Loucy (cell line): ENCODE results near the gene LYRM4.

Experiments
- H2AFZ ChIP-seq: fragments of 200-600 bp; sonication (generic); 2 replicates; pipeline ENCODE4 v1.6.0; 2016; ENCODE audit warnings: antibody characterized with exemption, mild to moderate bottlenecking, low read length, moderate library complexity
- H3F3A ChIP-seq: fragments of 200-600 bp; 2 replicates; pipeline ENCODE4 v1.6.0; 2016; ENCODE audit warnings: antibody characterized with exemption, low read depth, mild to moderate bottlenecking
- H3K27me3 ChIP-seq: fragments of 200-600 bp; sonication (generic); 2 replicates; pipeline ENCODE4 v1.6.1; 2014; ENCODE audit warnings: low read length, mild to moderate bottlenecking; ENCODE audit not compliant: insufficient read depth, poor library complexity, severe bottlenecking
- H3K36me3 ChIP-seq: fragments of 200-600 bp; sonication (generic); 2 replicates; pipeline ENCODE4 v1.6.1; 2016; ENCODE audit warnings: low read length; ENCODE audit not compliant: insufficient read depth
- H3K4me1 ChIP-seq: fragments of 200-600 bp; sonication (generic); 2 replicates; pipeline ENCODE4 v1.5.1; 2014; ENCODE audit warnings: low read length, mild to moderate bottlenecking; ENCODE audit not compliant: insufficient read depth, poor library complexity, severe bottlenecking
- H3K4me2 ChIP-seq: fragments of 200-600 bp; sonication (generic); 2 replicates; pipeline ENCODE4 v1.6.0; 2014; ENCODE audit warnings: antibody characterized with exemption, low read length, low read depth, mild to moderate bottlenecking; ENCODE audit not compliant: poor library complexity, severe bottlenecking
- H3K4me3 ChIP-seq: fragments of 200-600 bp; sonication (generic); 2 replicates; pipeline ENCODE4 v1.5.1; 2014; ENCODE audit warnings: low read length, mild to moderate bottlenecking, mixed read lengths; ENCODE audit not compliant: poor library complexity, severe bottlenecking
- H3K79me2 ChIP-seq: fragments of 200-600 bp; sonication (generic); 2 replicates; pipeline ENCODE4 v1.6.1; 2014; ENCODE audit warnings: low read length; ENCODE audit not compliant: insufficient read depth
- H3K9ac ChIP-seq: fragments of 200-600 bp; sonication (generic); 2 replicates; pipeline ENCODE4 v1.6.0; 2014; ENCODE audit warnings: mild to moderate bottlenecking, low read depth, low read length, moderate library complexity; ENCODE audit not compliant: poor library complexity, severe bottlenecking
- H3K9me2 ChIP-seq: fragments of 200-600 bp; sonication (generic); replicated peaks from 2 replicates; pipeline ENCODE4 v1.6.1; 2016; ENCODE audit warnings: low read depth, low read length, mixed read lengths
- H3K9me3 ChIP-seq: fragments of 200-600 bp; sonication (generic); 2 replicates; pipeline ENCODE4 v1.6.1; 2014; ENCODE audit warnings: mild to moderate bottlenecking, antibody characterized with exemption, low read length, low read depth; ENCODE audit not compliant: insufficient read depth
- H4K20me1 ChIP-seq: fragments of 200-600 bp; sonication (generic); 2 replicates; pipeline ENCODE4 v1.6.0; 2014; ENCODE audit warnings: antibody characterized with exemption, low read length, mild to moderate bottlenecking; ENCODE audit not compliant: insufficient read depth, poor library complexity, severe bottlenecking
- EZH2phosphoT487 ChIP-seq: fragments of 200-600 bp; IDR thresholded peaks from 2 replicates; pipeline ENCODE4 v1.6.1; 2018; ENCODE audit warnings: antibody characterized with exemption, mild to moderate bottlenecking, moderate library complexity, borderline replicate concordance
- TF ChIP-seq, protein P1 (sequence below): fragments of 200-600 bp; sonication (generic); conservative IDR thresholded peaks from 2 replicates; pipeline ENCODE4 v1.5.1; 2014; ENCODE audit warnings: mild to moderate bottlenecking, antibody characterized with exemption, low read length

LYRM4 gene

DNA sequence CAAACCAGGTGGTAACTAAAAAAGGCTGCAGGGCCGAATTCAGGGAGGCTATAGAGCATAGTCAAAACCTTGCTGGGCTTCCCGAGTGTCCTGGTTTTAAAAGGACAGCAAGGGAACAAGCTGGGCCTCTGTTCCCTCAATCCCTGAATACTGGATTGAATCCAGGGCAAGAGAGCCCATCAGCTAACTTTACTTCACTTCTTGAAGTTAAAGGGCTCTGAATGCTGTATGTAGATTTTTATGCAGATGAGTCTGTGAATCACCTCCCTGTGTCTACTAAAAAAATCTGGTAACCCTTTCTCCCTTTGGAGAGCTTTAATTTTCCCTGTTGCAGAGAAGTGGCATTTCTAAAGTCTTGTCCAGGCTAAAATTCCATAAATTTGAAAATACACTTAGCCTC, 29.5 kb downstream of the LYRM4 start:
- H3K9me3 ChIP-seq, result no peaks in the 10 kb centered on the region
- no peaks in the 10 kb centered on the region for H3K9me2 ChIP-seq
- H4K20me1 ChIP-seq, result no peaks in the 10 kb centered on the region
- no peaks in the 10 kb centered on the region for H3K27me3 ChIP-seq
- no peaks in the 10 kb centered on the region for H3K4me1 ChIP-seq
- no peak overlapping the region for H3K4me3 ChIP-seq
- H3K4me2 ChIP-seq, result no peak overlapping the region
- no peaks in the 10 kb centered on the region for H3K79me2 ChIP-seq
- no peak overlapping the region for H2AFZ ChIP-seq
- no peaks in the 10 kb centered on the region for H3F3A ChIP-seq
- TF ChIP-seq EZH2phosphoT487, result no peak
- TF ChIP-seq, protein P1, sequence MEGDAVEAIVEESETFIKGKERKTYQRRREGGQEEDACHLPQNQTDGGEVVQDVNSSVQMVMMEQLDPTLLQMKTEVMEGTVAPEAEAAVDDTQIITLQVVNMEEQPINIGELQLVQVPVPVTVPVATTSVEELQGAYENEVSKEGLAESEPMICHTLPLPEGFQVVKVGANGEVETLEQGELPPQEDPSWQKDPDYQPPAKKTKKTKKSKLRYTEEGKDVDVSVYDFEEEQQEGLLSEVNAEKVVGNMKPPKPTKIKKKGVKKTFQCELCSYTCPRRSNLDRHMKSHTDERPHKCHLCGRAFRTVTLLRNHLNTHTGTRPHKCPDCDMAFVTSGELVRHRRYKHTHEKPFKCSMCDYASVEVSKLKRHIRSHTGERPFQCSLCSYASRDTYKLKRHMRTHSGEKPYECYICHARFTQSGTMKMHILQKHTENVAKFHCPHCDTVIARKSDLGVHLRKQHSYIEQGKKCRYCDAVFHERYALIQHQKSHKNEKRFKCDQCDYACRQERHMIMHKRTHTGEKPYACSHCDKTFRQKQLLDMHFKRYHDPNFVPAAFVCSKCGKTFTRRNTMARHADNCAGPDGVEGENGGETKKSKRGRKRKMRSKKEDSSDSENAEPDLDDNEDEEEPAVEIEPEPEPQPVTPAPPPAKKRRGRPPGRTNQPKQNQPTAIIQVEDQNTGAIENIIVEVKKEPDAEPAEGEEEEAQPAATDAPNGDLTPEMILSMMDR, result no peak
- no peak overlapping the region for H3K9ac ChIP-seq
- no peaks in the 10 kb centered on the region; the same call in 1 of the 2 replicates for H3K36me3 ChIP-seq

DNA sequence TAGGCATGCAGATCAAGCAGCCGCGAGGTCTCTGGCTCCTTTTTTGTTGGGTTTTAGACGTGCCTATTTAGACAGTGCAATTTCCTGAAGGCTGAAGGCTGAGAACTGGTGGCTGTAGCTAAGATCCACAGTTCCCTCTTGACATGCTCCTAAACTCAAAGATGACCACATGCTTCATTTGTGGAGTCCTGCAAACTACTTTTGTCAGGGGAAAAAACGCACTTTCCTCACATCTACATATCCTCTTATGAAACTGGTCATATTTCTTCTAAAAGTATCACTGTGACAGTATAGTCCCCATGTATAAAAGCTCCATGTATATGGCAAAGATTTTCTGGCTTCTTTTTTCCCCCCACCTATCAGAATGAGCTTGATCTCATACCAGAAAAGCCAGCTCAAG, 30.7 kb downstream of the LYRM4 start:
- Histone ChIP-seq H3K9me2 (no peaks in the 10 kb centered on the region), H3K79me2 (no peaks in the 10 kb centered on the region), H4K20me1 (no peaks in the 10 kb centered on the region), H3K4me1 (no peaks in the 10 kb centered on the region), H2AFZ (no peak overlapping the region), H3K4me3 (no peak overlapping the region), H3K36me3 (no peaks in the 10 kb centered on the region), H3K9me3 (no peaks in the 10 kb centered on the region), H3F3A (no peaks in the 10 kb centered on the region), H3K9ac (no peak overlapping the region), H3K27me3 (no peaks in the 10 kb centered on the region), H3K4me2 (no peak overlapping the region)
- TF ChIP-seq, protein P1, result no peak
- no peak for TF ChIP-seq EZH2phosphoT487

DNA sequence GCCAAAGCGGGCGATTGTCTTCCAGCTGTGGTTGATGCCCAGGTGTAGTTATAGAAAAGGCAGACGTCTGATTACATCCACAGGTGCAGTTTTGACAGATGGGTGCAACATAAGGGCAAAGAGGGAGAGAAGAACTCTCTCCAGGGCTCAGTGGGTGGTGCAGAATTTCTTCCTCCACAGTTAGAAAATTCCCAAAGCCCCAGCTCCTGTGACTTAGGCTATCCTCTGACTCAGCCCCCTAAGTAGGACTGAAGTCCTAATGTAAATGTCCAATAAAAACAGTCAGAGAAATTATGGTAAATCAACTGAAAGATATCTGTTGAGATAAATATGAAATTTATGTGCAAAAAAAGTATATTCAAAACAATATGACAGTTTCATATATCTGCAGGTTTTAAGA, 31.4 kb downstream of the LYRM4 start:
- no peaks in the 10 kb centered on the region for H3K36me3 ChIP-seq

More for the DNA sequence above, 31.4 kb downstream of the LYRM4 start:
- Histone ChIP-seq H3K9me3 (no peaks in the 10 kb centered on the region), H2AFZ (no peak overlapping the region), H3F3A (no peaks in the 10 kb centered on the region), H3K9ac (no peak overlapping the region), H4K20me1 (no peaks in the 10 kb centered on the region), H3K27me3 (no peaks in the 10 kb centered on the region), H3K9me2 (no peaks in the 10 kb centered on the region), H3K4me3 (no peak overlapping the region), H3K4me2 (no peak overlapping the region), H3K4me1 (no peaks in the 10 kb centered on the region), H3K79me2 (no peaks in the 10 kb centered on the region)
- TF ChIP-seq, protein P1, result no peak
- no peak for TF ChIP-seq EZH2phosphoT487
